ENCODE data around the gene PRKN.
A peak's percentile ranks its signal among the peaks of the same experiment; 100 is the strongest.

DNA sequence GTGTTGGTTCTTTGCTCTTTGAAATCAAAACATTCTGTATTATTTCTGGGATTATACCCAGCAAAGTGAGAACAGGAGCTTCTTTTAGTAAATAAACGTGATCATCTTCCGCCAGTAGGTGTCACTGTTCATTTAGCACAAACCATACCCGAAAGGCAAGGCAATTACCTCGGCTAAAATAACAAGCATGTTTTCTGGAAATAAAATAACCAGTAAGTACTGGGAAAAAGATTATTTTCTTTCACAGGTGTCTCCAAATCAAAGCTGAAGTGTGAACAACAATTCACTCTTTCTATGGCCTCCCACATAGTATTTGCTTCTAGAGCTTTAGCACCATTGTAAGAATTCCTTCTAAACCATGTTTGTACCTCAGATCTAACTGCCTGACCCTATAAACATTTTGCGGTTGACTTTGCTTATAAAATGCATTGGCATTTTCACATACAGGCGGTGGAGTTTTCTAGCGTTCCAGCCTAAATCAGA lies 1309.1 kb downstream of the PRKN start:
- TF ChIP-seq, protein P1, sequence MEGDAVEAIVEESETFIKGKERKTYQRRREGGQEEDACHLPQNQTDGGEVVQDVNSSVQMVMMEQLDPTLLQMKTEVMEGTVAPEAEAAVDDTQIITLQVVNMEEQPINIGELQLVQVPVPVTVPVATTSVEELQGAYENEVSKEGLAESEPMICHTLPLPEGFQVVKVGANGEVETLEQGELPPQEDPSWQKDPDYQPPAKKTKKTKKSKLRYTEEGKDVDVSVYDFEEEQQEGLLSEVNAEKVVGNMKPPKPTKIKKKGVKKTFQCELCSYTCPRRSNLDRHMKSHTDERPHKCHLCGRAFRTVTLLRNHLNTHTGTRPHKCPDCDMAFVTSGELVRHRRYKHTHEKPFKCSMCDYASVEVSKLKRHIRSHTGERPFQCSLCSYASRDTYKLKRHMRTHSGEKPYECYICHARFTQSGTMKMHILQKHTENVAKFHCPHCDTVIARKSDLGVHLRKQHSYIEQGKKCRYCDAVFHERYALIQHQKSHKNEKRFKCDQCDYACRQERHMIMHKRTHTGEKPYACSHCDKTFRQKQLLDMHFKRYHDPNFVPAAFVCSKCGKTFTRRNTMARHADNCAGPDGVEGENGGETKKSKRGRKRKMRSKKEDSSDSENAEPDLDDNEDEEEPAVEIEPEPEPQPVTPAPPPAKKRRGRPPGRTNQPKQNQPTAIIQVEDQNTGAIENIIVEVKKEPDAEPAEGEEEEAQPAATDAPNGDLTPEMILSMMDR (conservative IDR thresholded peaks at IDR 0.05): peak; percentile 77
- TF ChIP-seq ZFX (IDR thresholded peaks at IDR 0.05): no peak

Data from C4-2B (cell line).